GM19372 (cell line): ENCODE measurements around the gene HAUS8.
"Not testable (repeated sequence)": the region's sequence is repeated elsewhere in the genome, so short reads cannot be mapped to it uniquely, and the experiment has no call there.

ENCODE experiments used
- ATAC-seq: cut with Tn5 transposase; IDR thresholded peaks from one replicate; pipeline ENCODE4 v1.9.1; 2021; ENCODE audit warnings: mild to moderate bottlenecking, low read depth, moderate library complexity; ENCODE audit not compliant: unreplicated experiment

Gene HAUS8

DNA sequence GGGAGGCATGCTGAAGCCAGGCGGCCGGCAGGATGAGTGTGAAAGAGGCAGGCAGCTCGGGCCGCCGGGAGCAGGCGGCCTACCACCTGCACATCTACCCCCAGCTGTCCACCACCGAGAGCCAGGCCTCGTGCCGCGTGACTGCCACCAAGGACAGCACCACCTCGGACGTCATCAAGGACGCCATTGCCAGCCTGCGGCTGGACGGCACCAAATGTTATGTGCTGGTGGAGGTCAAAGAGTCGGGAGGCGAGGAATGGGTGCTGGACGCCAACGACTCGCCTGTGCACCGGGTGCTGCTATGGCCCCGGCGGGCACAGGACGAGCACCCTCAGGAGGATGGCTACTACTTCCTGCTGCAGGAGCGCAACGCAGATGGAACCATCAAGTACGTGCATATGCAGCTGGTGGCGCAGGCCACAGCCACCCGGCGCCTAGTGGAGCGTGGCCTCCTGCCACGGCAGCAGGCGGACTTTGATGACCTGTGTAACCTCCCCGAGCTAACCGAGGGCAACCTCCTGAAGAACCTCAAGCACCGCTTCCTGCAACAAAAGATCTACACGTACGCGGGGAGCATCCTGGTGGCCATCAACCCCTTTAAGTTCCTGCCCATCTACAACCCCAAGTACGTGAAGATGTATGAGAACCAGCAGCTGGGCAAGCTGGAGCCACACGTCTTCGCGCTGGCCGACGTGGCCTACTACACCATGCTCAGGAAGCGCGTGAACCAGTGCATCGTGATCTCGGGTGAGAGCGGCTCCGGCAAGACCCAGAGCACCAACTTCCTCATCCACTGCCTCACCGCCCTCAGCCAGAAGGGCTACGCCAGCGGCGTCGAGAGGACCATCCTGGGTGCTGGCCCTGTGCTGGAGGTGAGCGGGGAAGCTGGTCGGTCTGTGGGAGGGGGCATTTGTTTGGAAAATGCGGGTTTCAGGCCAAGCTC lies 26.7 kb upstream of the HAUS8 start:
- ATAC-seq = no peak

DNA sequence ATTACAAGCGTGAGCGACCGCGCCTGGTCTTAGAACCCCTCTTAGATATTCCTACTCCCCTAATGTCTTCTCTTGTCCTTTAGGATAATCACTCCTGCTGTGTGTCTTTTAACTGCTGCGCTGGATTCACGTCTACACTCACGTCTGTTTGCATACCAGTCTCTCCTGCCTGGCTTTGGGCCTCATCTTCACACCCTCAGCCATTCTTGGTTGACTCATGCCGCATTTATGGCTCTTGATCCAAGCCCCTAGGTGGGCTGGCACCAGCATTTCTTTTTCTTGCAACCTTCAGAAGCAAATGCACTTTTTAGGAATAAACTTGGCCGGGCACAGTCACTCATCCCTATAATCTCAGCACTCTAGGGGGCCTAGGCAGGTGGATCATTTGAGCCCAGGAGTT lies 23.1 kb upstream of the HAUS8 start:
- no peak for ATAC-seq

DNA sequence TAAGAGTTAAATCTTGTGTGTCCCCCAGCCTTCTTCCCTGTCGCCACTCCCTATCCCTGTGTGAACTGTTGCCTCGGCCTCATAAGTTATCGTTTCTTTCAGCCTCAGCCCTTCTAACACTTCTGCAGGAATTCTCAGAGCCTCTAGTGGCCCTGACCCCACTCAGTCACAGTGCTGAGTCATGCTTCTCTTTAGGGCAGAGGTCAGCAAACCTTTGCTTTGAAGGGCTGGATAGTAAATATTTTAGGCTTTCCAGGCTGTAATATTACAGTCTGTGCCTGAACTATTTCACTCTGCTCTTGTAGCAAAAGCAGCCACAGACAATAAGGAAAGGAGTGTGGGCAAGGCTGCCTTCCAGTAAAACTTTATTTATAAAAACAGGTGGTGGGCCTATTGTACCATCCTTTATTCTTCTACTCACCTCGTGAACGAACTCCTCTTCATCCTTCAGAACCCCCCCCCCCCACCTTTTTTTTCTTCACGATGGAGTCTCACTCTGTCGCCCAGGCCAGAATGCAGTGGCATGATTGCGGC lies 22.4 kb upstream of the HAUS8 start:
- ATAC-seq = no peak

DNA sequence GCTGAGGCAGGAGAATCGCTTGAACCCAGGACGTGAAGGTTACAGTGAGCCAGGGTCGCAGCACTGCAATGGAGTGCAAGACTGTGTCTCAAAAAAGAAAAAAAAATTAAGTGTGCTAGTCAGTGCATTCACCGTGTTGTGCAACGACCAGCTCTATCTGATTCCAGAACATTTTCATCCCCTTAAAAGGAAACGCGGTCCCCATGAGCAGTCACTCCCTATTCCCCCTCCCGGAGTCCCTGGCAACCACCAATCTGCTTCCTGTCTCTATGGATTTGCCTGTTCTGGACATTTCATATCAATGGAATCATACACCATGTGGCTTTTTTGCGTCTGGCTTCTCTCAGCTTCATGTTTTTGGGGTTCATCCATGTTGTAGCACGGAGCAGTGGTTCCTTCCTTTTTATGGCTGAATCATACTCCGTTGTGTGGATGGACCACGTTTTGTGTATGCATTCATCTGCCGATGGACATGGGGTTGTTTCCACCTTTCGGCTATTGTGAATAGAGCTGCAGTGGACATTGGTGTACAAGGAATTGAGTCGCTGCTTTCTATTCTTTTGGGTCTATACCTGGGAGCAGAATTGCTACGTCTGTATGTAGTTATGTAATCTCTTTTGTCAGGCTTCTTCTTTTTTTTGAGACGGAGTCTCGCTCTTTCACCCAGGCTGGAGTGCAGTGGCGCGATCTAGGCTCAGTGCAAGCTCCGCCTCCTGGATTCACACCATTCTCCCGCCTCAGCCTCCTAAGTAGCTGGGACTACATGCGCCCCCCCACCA lies 20.1 kb upstream of the HAUS8 start:
- no peak for ATAC-seq

DNA sequence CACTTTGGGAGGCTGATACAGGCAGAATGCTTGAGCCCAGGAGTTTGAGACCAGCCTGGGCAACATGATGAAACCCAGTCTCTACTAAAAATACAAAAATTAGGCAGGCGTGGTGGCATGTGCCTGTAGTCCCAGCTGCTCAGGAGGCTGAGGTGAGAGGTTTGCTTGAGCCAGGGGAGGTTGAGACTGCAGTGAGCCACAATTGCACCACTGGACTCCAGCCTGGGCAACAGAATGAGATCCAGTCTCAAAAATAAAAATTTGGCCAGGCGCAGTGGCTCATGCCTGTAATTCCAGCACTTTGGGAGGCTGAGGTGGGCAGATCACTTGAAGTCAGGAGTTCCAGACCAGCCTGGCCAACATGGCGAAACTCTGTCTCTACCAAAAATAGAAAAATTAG lies 19.4 kb upstream of the HAUS8 start:
- ATAC-seq = not testable (repeated sequence)

DNA sequence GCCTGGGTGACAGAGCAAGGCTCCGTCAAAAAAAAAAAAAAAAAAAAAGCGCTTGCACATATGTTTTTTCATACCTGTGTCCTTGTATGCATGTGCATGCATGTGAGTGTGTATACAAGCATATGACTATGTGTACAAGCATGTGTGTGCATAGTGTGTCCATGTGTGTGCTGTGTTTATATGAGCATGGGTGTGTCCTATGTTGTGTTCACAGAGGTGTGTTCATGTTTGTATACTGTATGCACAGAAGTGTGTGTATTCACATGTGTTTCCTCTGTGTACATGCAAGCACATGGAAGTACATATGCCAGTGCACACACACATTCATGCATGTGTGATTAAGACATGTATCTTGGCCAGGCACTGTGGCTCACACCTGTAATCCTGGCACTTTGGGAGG lies 17.4 kb upstream of the HAUS8 start:
- ATAC-seq = no peak

DNA sequence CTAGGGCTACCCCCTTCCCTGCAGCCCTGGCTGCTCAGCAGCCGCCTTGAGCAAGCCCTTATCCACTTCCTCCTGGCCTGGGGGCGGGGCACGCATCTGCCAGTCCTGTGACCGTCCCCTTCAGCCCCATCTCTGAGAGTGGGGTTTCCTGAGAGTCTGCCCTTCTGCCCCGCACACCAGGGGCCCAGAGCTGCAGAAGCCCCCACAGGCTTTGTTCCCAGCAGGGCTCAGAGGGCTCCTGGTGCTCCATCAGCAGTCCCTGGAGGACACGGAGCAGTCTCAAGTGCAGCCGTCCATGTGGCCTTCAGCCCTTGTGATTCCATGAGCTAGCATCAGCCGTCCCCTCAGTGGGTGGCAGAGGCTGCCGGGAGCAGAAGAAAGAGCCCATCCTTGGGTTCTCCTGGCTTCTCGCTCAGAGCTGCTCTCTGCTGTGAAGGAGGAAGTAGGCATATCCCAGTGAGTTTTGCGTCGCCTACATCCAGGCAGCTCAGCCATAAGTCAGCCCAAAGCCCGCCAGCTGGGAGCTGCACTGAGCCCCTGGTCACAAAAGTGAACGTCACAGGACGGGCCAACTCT lies 16.6 kb upstream of the HAUS8 start:
- ATAC-seq = no peak

DNA sequence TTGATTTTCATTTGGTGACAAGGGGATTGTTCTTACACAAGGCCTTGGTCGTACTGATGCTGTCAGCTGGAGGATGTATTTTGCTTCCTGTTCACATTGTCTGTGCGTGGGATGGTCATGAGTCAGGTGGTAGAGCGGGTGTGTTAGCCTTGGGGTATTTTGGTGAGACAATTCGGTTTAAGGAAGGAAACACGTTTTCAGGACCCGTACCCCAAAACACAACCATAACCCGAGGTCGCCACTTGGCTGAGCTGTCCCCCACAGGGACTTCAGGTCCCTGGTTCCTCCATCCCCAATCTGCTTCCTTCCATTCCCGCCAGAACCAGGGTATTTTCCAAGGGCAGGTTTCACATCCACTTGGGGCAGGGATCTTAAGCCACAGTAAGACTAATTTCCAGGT lies 15.3 kb upstream of the HAUS8 start:
- ATAC-seq = no peak

DNA sequence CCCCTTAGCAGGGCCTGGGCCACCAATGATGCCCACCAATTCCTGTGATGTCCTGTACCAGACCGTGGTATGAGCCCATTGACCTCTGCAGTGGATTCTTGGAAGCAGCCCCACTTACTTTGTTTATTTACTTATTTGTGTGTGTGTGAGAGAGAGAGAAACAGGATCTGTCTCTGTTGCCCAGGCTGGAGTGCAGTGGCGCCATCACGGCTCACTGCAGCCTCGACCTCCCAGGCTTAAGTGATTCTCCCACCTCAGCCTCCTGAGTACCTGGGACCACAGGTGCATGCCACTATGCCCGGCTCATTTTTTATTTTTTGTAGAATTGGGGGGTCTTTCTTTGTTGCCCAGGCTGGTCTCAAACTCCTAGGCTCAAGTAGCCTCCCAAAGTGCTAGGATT lies 13.3 kb upstream of the HAUS8 start:
- no peak for ATAC-seq

DNA sequence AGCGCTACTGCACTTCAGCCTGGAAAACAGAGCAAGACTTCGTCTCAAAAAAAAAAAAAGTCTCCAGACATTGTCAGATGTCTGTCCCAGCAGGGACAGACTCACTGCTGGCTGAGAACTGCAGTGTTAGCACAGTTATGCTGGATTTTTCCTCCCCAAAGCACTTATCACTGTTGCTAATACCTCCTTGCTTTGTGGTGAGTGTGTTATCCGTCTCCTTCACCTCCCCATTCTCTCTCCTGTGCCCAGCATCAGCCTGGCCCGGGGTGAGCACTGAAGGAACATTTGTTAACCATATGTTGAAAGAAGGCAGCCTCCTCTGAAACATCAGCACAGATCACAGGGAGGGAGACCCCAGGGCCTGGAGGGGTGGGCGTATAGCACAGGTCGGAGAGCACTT lies 11.6 kb upstream of the HAUS8 start:
- ATAC-seq = no peak

DNA sequence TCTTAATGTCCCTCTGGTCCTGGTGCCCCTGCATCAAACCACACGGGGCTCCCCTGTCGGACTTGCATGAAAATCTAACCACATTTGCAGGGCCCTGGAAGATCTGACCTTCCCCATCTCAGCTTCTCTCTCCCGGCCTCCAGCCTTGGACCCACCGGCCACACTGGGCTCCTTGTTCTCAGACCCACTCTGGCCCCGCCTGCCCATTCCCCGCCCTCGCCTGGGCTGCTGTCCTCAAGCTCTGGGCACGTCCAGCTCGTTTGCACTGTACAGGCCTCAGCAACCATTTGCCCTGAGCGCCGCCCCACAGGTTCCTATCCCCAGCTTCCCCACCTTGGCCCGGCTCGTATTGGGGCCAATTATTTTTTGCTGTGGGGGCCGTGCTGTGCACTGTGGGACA lies 10.9 kb upstream of the HAUS8 start:
- ATAC-seq = no peak

DNA sequence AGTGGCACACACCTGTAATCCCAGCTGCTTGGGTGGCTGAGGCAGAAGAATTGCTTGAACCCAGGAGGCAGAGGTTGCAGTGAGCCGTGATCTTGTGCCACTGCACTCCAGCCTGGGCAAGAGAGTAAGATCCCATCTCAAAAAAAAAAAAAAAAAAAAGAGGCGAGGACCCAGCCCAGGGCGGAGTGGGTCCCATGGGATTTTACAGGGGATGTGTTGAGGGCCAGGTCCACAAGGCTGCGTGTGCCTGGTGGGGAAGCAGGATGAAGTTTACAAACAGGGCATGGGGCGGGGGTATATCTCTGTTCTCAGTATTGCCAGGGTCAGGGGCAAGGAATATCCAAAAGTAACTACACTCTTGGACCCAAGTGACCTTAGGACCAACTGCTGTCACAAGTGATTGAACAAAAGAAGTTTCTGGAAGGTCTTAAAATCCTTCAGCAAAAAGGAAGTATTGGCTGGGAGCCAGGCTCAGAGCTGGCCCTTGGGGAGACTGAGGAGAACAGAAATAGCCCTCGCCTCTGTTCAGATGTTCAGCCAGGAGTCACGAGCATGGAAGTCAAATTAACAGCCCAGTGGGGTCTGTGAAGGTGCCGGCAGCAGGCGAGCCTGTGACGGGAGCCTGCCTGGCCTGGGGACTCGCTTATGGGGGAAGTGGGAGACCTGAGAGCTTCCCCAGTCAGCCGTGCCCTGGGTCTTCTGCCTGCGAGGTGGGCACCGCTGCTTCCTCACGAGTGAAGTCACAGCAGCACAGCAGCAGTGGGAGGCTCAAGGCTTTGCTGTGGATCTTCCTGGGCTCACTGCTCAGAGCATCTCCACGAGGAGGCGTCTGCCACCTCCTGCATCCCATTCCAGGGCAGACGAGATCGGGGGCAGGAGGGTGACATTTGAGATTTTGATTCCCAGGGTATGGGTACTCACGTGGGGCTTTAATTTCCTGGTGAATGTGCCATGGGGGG lies 6.7 kb upstream of the HAUS8 start:
- no peak for ATAC-seq

DNA sequence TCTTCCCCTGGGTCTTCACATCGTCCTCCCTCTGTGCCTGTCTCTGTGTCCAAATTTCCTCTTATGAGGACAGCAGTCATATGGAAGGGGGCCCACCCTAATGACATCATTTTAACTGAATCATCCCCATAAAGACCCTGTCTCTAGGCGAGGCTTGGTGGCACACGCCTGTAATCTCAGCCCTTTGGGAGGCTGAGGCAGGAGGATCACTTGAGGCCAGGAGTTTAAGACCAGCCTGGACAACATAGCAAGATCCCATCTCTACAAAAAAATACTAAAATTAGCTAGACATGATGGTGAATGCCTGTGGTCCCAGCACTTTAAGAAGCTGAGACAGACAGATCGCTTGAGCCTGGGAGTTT lies 5.2 kb upstream of the HAUS8 start:
- no peak for ATAC-seq

DNA sequence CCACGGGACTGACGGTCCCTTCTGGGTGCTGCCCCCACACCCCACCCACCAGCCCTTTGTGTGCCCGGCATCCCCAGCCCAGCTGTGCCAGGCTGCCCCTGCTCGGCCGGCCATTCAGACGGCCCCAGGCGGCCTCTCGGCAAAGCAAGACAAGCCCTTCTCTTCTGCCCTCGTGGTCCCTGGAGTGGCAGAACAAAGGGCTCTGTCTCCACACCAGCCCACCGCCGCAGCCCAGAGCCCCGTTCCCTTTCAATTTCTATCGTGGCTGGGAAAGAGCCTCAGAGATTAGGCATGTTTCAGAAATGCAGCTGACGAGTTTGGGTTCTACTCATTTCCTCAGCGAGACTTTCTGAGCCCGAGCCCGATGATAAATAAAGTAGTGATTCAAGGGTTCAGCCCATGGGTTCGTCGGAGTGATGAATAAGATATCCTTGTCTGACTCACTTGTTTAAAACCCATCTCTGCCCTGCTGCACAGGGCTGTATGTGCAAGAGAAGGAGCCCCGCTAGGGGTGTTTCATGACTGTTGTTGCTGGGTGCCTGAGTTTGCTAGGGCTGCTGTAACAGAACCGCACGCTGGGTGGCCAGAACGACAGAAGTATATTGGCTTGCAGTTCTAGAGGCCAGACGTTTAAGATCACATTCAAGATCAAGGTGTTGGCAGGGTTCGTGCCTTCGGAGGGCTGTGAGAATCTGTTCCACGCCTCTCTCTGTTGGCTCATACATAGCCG lies 4.6 kb upstream of the HAUS8 start:
- ATAC-seq = no peak

DNA sequence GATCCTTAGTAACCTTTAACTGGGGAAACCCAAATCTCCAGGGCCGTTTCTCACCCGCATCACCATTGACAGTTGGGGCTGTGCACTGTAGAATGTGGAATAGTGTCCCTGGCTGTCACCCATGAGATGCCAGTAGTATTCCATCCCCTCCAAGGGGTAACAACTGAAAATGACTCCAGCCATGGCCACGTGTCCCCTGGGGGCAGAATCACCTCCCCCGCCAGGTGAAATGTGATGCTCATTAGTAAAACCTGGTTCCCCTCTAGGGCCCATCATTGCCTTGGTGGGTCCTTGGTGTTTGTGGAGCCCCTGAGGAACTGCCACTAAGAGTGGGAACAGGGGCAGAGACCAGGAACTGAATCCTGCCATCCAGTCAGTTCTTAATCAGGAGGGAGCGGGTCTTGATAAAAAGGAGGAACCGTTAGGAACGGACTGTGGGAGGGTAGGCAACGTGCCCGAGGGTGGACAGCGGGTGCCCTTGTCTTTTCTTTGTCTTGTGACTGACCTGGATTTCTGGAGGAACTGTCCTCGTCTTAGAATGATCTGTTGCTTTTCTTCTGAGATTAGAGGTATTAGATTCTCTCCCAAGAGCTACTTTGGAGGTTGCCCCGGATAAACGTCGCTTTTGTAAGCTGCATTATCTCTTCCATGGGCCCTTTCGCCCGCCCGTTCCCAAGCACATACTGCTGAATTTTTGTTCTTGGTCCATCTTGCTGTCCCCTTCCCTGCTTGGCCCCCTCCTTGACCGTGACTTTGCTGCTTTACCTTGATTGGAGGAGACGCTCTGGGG lies 3.9 kb upstream of the HAUS8 start:
- ATAC-seq = no peak

DNA sequence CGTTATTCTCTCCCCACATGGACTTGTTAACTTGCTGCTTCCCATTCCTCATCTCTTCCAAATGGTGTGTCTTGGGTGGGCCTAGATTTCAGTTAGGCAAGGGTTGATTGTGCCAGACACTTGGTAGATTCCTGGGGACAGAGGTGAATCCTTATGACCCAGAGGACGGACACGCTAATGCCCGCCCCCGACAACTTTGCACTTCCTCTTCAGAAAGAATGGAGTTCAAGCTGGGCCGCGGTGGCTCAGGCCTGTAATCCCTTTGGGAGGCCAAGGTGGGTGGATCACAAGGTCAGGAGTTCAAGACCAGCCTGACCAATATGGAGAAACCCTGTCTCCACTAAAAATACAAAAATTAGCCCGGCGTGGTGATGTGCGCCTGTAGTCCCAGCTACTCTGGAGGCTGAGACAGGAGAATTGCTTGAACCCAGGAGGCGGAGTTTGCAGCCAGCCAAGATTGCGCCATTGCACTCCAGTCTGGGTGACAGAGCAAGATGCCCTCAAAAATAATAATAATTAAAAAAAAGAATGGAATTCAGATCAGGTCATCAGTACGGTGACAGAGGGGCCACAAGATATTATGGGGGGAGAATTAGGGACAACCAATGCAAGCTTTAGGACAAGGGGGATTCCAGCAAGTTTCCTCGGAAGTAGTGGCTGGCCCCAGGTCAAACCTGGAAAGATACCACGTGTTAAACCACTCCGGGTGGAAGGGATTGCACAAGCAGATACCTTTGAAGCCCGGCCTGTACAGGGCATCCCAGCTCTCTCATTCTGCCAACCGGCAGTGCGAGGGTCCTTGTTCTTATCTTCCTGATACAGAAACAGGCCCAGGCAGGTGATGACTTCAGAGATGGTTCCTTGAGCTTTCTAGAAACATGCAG lies 3.0 kb upstream of the HAUS8 start:
- no peak for ATAC-seq

DNA sequence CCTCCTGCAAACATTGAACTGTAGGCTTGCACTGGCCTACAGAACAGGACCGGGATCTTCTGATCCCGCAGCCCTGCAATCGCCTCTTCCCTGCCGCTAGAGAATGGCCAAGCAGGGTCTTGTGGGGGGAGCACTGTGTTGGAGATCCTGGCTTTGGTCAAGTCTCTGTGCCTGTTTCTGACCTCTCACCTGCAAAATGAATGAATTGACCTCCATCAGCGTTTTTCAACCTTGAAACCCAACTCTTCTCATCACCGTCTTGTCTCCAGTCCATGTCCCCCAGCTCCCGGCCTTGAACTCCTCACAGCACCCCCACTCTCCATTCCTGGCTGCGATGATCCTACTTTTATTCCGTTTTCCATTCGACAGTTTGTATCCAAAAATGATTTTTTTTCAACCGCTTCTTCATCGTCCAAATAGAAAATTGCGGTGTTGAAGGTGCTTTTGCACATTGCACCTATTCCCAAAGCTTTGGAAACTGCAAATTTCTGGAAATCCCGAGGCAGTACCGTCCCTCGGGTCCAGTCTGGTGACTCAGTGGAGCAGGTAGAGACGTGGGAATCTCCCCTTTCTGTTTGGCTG lies 2.3 kb upstream of the HAUS8 start:
- ATAC-seq = no peak
